ENCODE results near the gene TBC1D22A. TPM values are rescaled to one million over a fixed set of nuclear protein-coding genes. Genes with fewer than 3 reads are reported as not detected.

Gene TBC1D22A
- total and polyA plus RNA-seq, 2 donors (not counting 3 experiments of a cell fraction or from before 2014, with no cell fraction given), result 26.1 to 32.4 TPM

DNA sequence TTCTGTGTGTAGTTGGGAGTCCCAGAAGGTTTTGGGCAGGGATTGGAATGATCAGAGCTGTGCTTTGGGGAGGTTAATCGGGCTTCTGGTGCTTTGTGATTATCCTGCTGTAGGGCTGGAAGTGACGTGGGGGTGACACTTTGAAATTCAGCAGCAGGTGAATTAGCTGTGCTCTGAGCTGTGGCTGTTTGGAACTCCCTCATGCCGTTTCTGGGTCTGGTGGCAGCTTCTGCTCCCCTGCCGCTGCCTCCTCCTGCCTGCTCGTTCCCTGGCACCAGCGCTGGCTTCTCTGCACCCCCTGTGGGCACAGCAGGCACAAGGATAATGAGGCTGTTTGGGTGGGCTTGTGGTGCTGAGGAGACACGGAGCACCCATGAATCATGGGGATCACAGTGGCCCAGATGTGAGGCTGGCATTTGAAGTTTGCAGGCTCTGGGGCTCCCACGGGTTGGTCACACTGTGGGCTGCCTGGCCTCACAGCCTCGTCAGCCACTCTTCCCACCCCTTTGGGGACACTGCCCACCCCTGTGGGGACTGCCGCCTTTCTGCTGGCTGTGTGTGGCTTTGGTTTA is 49.7 kb downstream of the TBC1D22A start:
- POLR2A ChIA-PET, result no interaction called here
- no peak for DNase-seq (ENCODE audit: low read depth, low spot score)
- peaks cover 24% of the 10 kb centered on the region for H3K4me1 ChIP-seq (ENCODE audit: control insufficient read depth, extremely low read depth, insufficient read depth, low read length)
- no peak overlapping the region for H2AFZ ChIP-seq (ENCODE audit: low read depth, low read length)
- no peaks in the 10 kb centered on the region for H3K27me3 ChIP-seq (ENCODE audit: control insufficient read depth in 2 of 2, insufficient read depth in 2 of 2, low read length in 2 of 2)
- no peak overlapping the region for H3K4me3 ChIP-seq (replicated peaks in 1 of 3; ENCODE audit: insufficient read depth in 1 of 3, low read depth in 1 of 3, low read length in 3 of 3)
- H3K9me3 ChIP-seq (replicated peaks; ENCODE audit: control insufficient read depth, insufficient read depth, low read length), result no peaks in the 10 kb centered on the region
- TF ChIP-seq POLR2A (IDR thresholded peaks at IDR 0.05; ENCODE audit: low read depth, low read length) (no peak), EZH2 (IDR thresholded peaks at IDR 0.05; ENCODE audit: borderline replicate concordance, low read depth, low read length, severe bottlenecking) (no peak), JUN (IDR thresholded peaks at IDR 0.05; ENCODE audit: borderline replicate concordance, insufficient read depth, insufficient read length, low read depth) (no peak), MYC (IDR thresholded peaks at IDR 0.05; ENCODE audit: low read depth, low read length) (no peak), GATA2 (IDR thresholded peaks at IDR 0.05; ENCODE audit: insufficient read depth, insufficient read length, low read depth, low read length) (no peak), FOS (IDR thresholded peaks at IDR 0.05; ENCODE audit: borderline replicate concordance, insufficient read depth, low read length) (no peak)
- TF ChIP-seq, protein P1, sequence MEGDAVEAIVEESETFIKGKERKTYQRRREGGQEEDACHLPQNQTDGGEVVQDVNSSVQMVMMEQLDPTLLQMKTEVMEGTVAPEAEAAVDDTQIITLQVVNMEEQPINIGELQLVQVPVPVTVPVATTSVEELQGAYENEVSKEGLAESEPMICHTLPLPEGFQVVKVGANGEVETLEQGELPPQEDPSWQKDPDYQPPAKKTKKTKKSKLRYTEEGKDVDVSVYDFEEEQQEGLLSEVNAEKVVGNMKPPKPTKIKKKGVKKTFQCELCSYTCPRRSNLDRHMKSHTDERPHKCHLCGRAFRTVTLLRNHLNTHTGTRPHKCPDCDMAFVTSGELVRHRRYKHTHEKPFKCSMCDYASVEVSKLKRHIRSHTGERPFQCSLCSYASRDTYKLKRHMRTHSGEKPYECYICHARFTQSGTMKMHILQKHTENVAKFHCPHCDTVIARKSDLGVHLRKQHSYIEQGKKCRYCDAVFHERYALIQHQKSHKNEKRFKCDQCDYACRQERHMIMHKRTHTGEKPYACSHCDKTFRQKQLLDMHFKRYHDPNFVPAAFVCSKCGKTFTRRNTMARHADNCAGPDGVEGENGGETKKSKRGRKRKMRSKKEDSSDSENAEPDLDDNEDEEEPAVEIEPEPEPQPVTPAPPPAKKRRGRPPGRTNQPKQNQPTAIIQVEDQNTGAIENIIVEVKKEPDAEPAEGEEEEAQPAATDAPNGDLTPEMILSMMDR (IDR thresholded peaks at IDR 0.05; ENCODE audit: extremely low read depth in 1 of 2, insufficient read depth in 1 of 2, low read depth in 1 of 2, low read length in 2 of 2), result no peak
- BruUV-seq (replicated peaks), result no TSS peak
- no peak overlapping the region for H3K4me2 ChIP-seq (ENCODE audit: insufficient read depth, low read length)
- H3K36me3 ChIP-seq (ENCODE audit: control insufficient read depth in 2 of 2, extremely low read depth in 1 of 2, insufficient read depth in 2 of 2, low read length in 2 of 2), result no peaks in the 10 kb centered on the region
- FAIRE-seq, result no peak
- H3K9me1 ChIP-seq (replicated peaks; ENCODE audit: control insufficient read depth, extremely low read depth, insufficient read depth, low read length), result no peaks in the 10 kb centered on the region
- peaks cover 11% of the 10 kb centered on the region for H3K79me2 ChIP-seq (ENCODE audit: control insufficient read depth, insufficient read depth, low read length)
- CTCF ChIA-PET, result interaction anchor here (1.2 to 1.7 kb wide), 3 partner anchors 8 to 13 kb away, joined by 5 to 7 read pairs (median 6); no protein-coding TSS in a partner anchor
- H4K20me1 ChIP-seq (replicated peaks; ENCODE audit: control insufficient read depth, extremely low read depth, insufficient read depth, low read length), result no peaks in the 10 kb centered on the region
- H3K27ac ChIP-seq (ENCODE audit: insufficient read depth, low read depth, low read length), result no peak overlapping the region
- H3K9ac ChIP-seq (replicated peaks; ENCODE audit: extremely low read depth, insufficient read depth, low read length), result no peak overlapping the region
- dilution Hi-C loops (cut with MboI; ENCODE audit: extremely low pct_ligation_motif_present, low sequenced_read_pairs) (no loop called here), intact Hi-C loops (cut with micrococcal nuclease) (no loop called here)
